Neural cell (in vitro differentiated cells): Measurements from ENCODE around the gene BPGM. TPM values are rescaled to one million over a fixed set of nuclear protein-coding genes. Genes with fewer than 3 reads are reported as not detected.
"Not testable (repeated sequence)": the region's sequence is repeated elsewhere in the genome, so short reads cannot be mapped to it uniquely, and the experiment has no call there.

Experiments
- H2AFZ ChIP-seq: fragments of 200-600, 300-800 bp; sonication (generic), shearing (Covaris generic); 2 replicates; pipeline ENCODE4 v1.6.0; 2014; ENCODE audit warnings: low read depth, mild to moderate bottlenecking, antibody characterized with exemption, low read length, moderate library complexity
- H3F3A ChIP-seq: fragments of 200-600 bp; shearing (Covaris generic); 2 replicates; pipeline ENCODE4 v1.6.1; 2016; ENCODE audit warnings: mild to moderate bottlenecking, moderate library complexity, mixed read lengths, antibody characterized with exemption, low read length; ENCODE audit not compliant: insufficient read depth, poor library complexity, severe bottlenecking
- H3K27ac ChIP-seq: fragments of 200-600, 300-800 bp; sonication (generic), shearing (Covaris generic); 2 replicates; pipeline ENCODE4 v1.5.1; 2014; ENCODE audit warnings: mild to moderate bottlenecking, low read length, moderate library complexity
- H3K27me3 ChIP-seq: fragments of 300-800, 200-600 bp; sonication (generic), shearing (Covaris generic); 2 replicates; pipeline ENCODE4 v1.6.0; 2014; ENCODE audit warnings: mild to moderate bottlenecking, low read depth, low read length, moderate library complexity; ENCODE audit not compliant: insufficient read depth
- H3K36me3 ChIP-seq: fragments of 300-800, 200-600 bp; sonication (generic), shearing (Covaris generic); 2 replicates; pipeline ENCODE4 v1.5.1; 2014; ENCODE audit warnings: mild to moderate bottlenecking, antibody characterized with exemption, low read length, moderate library complexity; ENCODE audit not compliant: insufficient read depth
- H3K4me2 ChIP-seq: fragments of 300-800, 200-600 bp; sonication (generic), shearing (Covaris generic); 2 replicates; pipeline ENCODE4 v1.6.0; 2014; ENCODE audit warnings: mild to moderate bottlenecking, low read length
- H3K4me3 ChIP-seq: fragments of 300-800, 200-600 bp; sonication (generic), shearing (Covaris generic); 2 replicates; pipeline ENCODE4 v1.5.1; 2014; ENCODE audit warnings: mild to moderate bottlenecking, low read length, moderate library complexity
- H3K79me2 ChIP-seq: fragments of 200-600 bp; shearing (Covaris generic); replicated peaks from 2 replicates; pipeline ENCODE4 v1.6.0; 2014; ENCODE audit warnings: mild to moderate bottlenecking, low read length, moderate library complexity; ENCODE audit not compliant: insufficient read depth
- H3K9ac ChIP-seq: fragments of 300-800, 200-600 bp; sonication (generic), shearing (Covaris generic); 2 replicates; pipeline ENCODE4 v1.6.1; 2016; ENCODE audit warnings: mild to moderate bottlenecking, low read length, mixed read lengths
- H3K9me2 ChIP-seq: fragments of 200-600 bp; shearing (Covaris generic); 2 replicates; pipeline ENCODE4 v1.6.1; 2016; ENCODE audit warnings: mild to moderate bottlenecking, low read length, mixed read lengths; ENCODE audit not compliant: insufficient read depth
- H3K9me3 ChIP-seq: fragments of 200-600, 300-800 bp; sonication (generic), shearing (Covaris generic); 2 replicates; pipeline ENCODE4 v1.6.1; 2016; ENCODE audit warnings: mild to moderate bottlenecking, mixed run types, low read length, moderate library complexity, mixed read lengths
- H4K20me1 ChIP-seq: fragments of 200-600 bp; shearing (Covaris generic); 2 replicates; pipeline ENCODE4 v1.6.1; 2016; ENCODE audit warnings: mild to moderate bottlenecking, mixed run types; ENCODE audit not compliant: insufficient read depth
- CTCF ChIP-seq: fragments of 450-650 bp; IDR thresholded peaks from 2 replicates; pipeline ENCODE4 v1.5.1; 2014; ENCODE audit warnings: antibody characterized with exemption, mild to moderate bottlenecking, moderate library complexity; ENCODE audit not compliant: poor library complexity, severe bottlenecking
- EP300 ChIP-seq: fragments of 450-650 bp; conservative IDR thresholded peaks from 2 replicates; pipeline ENCODE4 v1.6.1; 2014; ENCODE audit warnings: antibody characterized with exemption, mild to moderate bottlenecking, moderate library complexity; ENCODE audit not compliant: poor library complexity, severe bottlenecking
- EZH2 ChIP-seq: fragments of 200-600, 300-800 bp; shearing (Covaris generic), sonication (generic); IDR thresholded peaks from 2 replicates; pipeline ENCODE4 v1.6.1; 2014; ENCODE audit warnings: antibody characterized with exemption, low read length, borderline replicate concordance, mild to moderate bottlenecking; ENCODE audit not compliant: insufficient read depth, poor library complexity, severe bottlenecking
- MXI1 ChIP-seq: fragments of 450-650 bp; conservative IDR thresholded peaks from 2 replicates; pipeline ENCODE4 v1.6.1; 2014; ENCODE audit warnings: antibody characterized with exemption, mild to moderate bottlenecking; ENCODE audit not compliant: poor library complexity, severe bottlenecking
- POLR2AphosphoS5 ChIP-seq: IDR thresholded peaks from 2 replicates; pipeline ENCODE4 v1.6.1; 2012
- RAD21 ChIP-seq: fragments of 450-650 bp; conservative IDR thresholded peaks from 2 replicates; pipeline ENCODE4 v1.6.1; 2014; ENCODE audit warnings: antibody characterized with exemption, mild to moderate bottlenecking, moderate library complexity
- REST ChIP-seq: IDR thresholded peaks from 2 replicates; pipeline ENCODE4 v1.6.1; 2012; ENCODE audit warnings: borderline replicate concordance
- SMC3 ChIP-seq: fragments of 450-650 bp; conservative IDR thresholded peaks from 2 replicates; pipeline ENCODE4 v1.6.1; 2014; ENCODE audit warnings: antibody characterized with exemption, mild to moderate bottlenecking, moderate library complexity; ENCODE audit not compliant: poor library complexity
- TAF1 ChIP-seq: IDR thresholded peaks from 2 replicates; pipeline ENCODE4 v1.6.1; 2012; ENCODE audit warnings: low read depth
- polyA plus RNA-seq: library from polyadenylated mRNA; depleted of rRNA; stranded (reverse); fragments of >200 nt; gene quantifications from 2 replicates; pipeline ENCODE4 v1.2.3, GENCODE V29; 2014

The BPGM gene
- polyA plus RNA-seq, 1 donor from 2014 or later: 57.4 TPM

DNA sequence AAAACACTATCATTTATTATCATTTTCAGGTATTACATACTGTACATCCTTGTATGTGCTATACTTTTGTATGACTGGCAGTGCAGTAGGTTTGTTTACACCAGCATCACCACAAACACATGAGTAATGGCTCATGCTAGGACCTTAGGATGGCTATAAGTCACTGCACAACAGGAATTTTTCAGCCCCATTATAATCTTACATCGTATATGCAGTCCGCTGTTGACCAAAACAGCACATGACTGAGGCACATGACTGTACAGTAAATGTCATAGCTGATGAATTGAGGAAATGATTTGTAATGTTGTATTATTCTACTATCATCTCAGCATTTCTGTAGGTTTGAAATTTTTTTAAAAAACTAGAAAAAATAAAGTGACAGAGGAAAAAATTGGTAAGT lies 38.6 kb downstream of the BPGM start:
- Histone ChIP-seq H3K4me3 (no peak overlapping the region), H3K4me2 (no peak overlapping the region), H3K79me2 (no peaks in the 10 kb centered on the region), H3K9ac (no peak overlapping the region), H2AFZ (no peak overlapping the region), H3K9me2 (no peaks in the 10 kb centered on the region), H3F3A (no peaks in the 10 kb centered on the region), H3K36me3 (no peaks in the 10 kb centered on the region), H3K27ac (no peak overlapping the region), H3K27me3 (no peaks in the 10 kb centered on the region), H3K9me3 (no peaks in the 10 kb centered on the region), H4K20me1 (no peaks in the 10 kb centered on the region)
- no peak for TF ChIP-seq EP300
- TF ChIP-seq SMC3: no peak

GRCh38 chr7:134686786-134687185 lies 40.1 kb downstream of the BPGM start:
- Histone ChIP-seq H2AFZ (no peak overlapping the region), H3K4me3 (no peak overlapping the region), H3K9me2 (no peaks in the 10 kb centered on the region), H3K9ac (no peak overlapping the region), H3K4me2 (no peak overlapping the region), H3K9me3 (no peaks in the 10 kb centered on the region), H3K27me3 (no peaks in the 10 kb centered on the region), H3K27ac (no peak overlapping the region), H3K36me3 (no peaks in the 10 kb centered on the region), H3K79me2 (no peaks in the 10 kb centered on the region), H3F3A (no peaks in the 10 kb centered on the region), H4K20me1 (no peaks in the 10 kb centered on the region)
- TF ChIP-seq RAD21 (peak; percentile 62), CTCF (peak; percentile 54), TAF1 (no peak), SMC3 (peak; percentile 64)

- H2AFZ ChIP-seq, H3K79me2 ChIP-seq, H3K4me2 ChIP-seq, H3K9me3 ChIP-seq, H3K4me3 ChIP-seq, H3K27me3 ChIP-seq, H3K9ac ChIP-seq, H3K36me3 ChIP-seq, H3K27ac ChIP-seq, H3F3A ChIP-seq, H4K20me1 ChIP-seq, H3K9me2 ChIP-seq: not testable (repeated sequence)
Observed at GRCh38 chr7:134689550-134689949, 42.9 kb downstream of the BPGM start.

DNA sequence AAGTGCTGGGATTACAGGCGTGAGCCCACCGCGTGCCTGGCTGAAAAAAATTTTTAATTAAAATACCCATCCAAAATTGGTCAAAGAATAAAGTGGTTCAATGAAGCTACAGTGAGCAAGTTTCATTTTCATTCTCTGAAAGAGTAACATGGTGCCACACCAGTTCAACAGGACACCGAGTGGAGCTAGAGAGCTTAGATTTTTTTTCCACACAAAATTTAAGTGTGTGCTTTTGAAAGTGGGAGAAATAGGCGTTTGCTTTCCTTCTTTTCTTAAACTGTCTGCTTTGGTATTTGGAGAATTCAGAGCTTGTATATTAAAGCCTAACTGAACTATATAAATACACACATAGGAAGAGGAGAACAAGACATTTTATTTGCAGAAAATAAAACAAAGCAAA lies 43.4 kb downstream of the BPGM start:
- TF ChIP-seq MXI1 (no peak), REST (no peak), SMC3 (peak; percentile 81), TAF1 (no peak), EZH2 (no peak), CTCF (peak; percentile 67), POLR2AphosphoS5 (no peak), RAD21 (peak; percentile 76), EP300 (no peak)
- Histone ChIP-seq H3K4me2 (no peak overlapping the region), H4K20me1 (no peaks in the 10 kb centered on the region), H3K9me3 (no peaks in the 10 kb centered on the region), H3K36me3 (no peaks in the 10 kb centered on the region), H3K9ac (no peak overlapping the region), H3K9me2 (no peaks in the 10 kb centered on the region), H3K79me2 (no peaks in the 10 kb centered on the region), H3K4me3 (no peak overlapping the region), H3F3A (no peaks in the 10 kb centered on the region), H2AFZ (no peak overlapping the region), H3K27ac (no peak overlapping the region), H3K27me3 (no peaks in the 10 kb centered on the region)
